GM13976 (cell line): ENCODE measurements around the gene RLF.

Experiments
- DNase-seq: peaks from one replicate; pipeline ENCODE4 v3.0.0; 2012; ENCODE audit warnings: low spot score
- CTCF ChIP-seq: IDR thresholded peaks from 2 replicates; pipeline ENCODE4 v1.5.1; 2012; ENCODE audit warnings: borderline replicate concordance, mild to moderate bottlenecking; ENCODE audit not compliant: insufficient read depth; ENCODE audit errors: extremely low read depth, missing control alignments, control extremely low read depth
- in situ Hi-C: fragments of 300-500 bp; cut with MboI; formaldehyde crosslinking; loops from one replicate; pipeline ENCODE4 v1.12.0; 2022; ENCODE audit warnings: low sequenced_read_pairs, mixed read lengths, inconsistent platforms; ENCODE audit not compliant: unreplicated experiment

The RLF gene

GRCh38 chr1:40161125-40161887, at the start of gene RLF:
RLF (plus strand) TSS chr1:40161387; CDS start chr1:40161400, 13 bp downstream.
- in situ Hi-C loops, result no loop called here
- TF ChIP-seq CTCF, result no peak
- peak; percentile 96 for DNase-seq

DNA sequence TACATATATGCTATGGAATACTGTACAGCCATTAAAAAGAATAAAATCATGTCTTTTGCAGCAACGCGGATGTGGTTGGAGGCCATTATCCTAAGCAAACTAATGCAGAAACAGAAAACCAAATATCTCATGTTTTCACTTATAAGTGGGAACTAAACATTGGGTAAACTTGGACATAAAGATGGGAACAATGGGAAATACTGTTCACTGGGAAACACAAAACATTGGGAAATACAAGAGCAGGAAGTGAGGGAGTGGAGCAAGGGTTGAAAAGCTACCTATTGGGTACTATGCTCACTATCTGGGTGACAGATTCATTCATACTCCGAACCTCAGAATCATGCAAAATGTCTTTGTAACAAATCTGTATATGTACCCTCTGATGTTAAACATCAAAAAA, 46.8 kb upstream of the RLF start:
- TF ChIP-seq CTCF, result no peak
- in situ Hi-C loops, result no loop called here
- no peak for DNase-seq

DNA sequence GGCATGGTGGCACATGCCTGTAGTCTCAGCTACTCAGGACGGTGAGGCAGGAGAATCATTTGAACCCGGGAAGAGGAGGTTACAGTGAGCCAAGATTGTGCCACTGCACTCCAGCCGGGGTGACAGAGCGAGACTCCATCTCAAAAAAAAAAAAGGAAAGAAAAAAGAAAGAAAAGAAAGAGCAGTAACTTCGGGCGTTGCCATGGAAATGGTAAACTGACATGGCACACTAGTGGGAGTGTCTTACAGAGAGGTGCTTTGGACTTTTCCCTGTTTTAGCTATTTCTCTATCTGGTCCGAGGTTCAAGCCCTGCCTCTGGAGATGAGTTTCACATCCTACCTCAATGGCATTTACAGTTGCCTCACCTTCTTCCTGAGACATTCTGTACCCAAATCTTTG, 41.1 kb upstream of the RLF start:
- in situ Hi-C loops, result no loop called here
- no peak for DNase-seq
- TF ChIP-seq CTCF, result no peak

DNA sequence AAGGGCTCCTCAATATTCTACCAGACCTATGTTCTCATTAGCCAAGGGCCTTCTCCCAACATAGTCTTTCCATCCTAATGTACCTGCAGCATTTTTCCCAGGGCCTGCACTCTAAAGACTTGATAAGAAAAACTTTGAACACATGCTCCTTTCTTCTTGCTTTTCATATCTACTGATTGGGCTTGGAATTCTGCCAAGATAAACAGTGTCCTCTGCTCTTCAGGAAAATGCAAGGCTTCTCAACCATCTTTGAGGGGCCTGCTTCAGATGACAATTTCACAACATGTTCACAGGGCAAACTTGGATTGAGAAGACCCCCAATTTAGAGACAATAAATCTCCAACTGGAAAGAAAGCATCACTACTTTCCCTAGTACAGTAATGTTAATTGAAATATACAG, 38.3 kb upstream of the RLF start:
- no peak for DNase-seq
- TF ChIP-seq CTCF, result no peak
- in situ Hi-C loops, result no loop called here

DNA sequence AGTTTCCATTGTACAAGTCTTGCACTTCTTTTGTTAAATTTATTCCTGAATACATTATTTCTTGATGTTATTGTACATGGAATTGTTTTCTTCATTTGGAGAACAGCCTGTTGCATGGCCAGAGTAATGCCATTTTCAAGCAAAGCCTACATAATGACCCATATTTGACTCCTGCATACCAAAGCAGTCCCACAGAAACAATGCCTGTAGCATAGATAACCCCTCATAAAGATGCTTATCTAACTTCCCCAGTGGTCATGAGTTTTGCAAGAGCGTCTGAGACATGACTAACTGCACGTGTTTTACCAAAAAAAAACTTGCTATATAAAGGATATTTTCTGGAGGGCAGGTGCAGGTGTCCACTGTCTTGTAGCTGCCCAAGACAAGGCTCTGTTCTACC, 30.3 kb upstream of the RLF start:
- no peak for DNase-seq
- in situ Hi-C loops, result no loop called here
- TF ChIP-seq CTCF, result no peak

GRCh38 chr1:40132383-40133311, 28.5 kb upstream of the RLF start:
- DNase-seq, result no peak
- TF ChIP-seq CTCF, result no peak
- in situ Hi-C loops, result no loop called here
